ENCODE data around the gene C1QL4. TPM values are rescaled to one million over a fixed set of nuclear protein-coding genes. Genes with fewer than 3 reads are reported as not detected.
"Not testable (repeated sequence)": the region's sequence is repeated elsewhere in the genome, so short reads cannot be mapped to it uniquely, and the experiment has no call there.

The C1QL4 gene
- total and polyA plus RNA-seq, 5 donors from 2014 or later: not detected

DNA sequence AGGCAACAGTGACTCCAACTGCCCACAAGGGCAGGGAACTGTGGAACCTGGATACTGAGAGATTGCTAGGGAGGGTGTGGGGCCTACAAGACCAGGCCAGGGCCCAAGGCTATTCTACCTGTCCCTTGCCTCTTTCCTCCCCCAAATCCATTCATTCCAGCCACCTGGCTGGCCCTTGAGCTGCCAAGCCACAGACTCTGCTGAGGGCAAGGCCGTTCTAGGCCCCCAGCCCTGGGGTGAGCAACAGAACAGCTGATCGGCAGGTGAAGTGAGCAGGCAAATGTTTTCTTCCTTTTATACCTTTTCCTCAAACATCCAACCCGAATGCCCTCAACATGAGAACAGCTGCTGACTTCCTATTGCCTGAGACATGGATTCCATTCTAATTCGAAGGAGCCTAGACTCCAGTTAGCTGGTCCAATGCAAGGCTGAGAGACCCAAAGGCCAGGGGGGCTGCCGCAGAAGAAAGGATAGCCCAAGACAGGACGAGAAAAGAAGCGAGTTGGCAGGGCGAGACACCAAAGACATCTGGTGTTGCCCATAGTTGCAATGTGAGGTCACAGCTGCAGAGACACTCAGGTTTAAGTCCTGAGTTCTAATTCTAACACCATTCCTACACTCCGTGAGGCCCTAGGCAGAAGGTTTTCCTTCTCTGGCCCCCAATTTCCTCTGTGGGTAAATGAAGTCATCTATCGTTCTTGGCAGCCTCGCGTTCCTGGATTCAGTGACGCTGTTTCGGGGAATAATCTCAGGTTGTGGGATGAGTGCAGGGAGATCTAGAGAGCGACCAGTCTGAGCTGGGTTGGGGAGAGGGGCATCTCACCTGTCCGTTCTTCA lies 1.7 kb downstream of the C1QL4 start:
- H3K36me3 ChIP-seq (ENCODE audit: control insufficient read depth, insufficient read depth, low read length): no peaks in the 10 kb centered on the region
- peaks cover 22% of the 10 kb centered on the region for H3K27me3 ChIP-seq (ENCODE audit: control insufficient read depth, insufficient read depth, low read length)
- DNase-seq: no peak
- H3K4me3 Mint-ChIP-seq: peak overlapping the region in 3 of 4 donors; percentile 15 to 78 (median 42)
- peak overlapping the region in 1 of 3 donors; percentile 12 for H3K27ac Mint-ChIP-seq
- H3K4me1 ChIP-seq (ENCODE audit: control insufficient read depth, insufficient read depth, low read length, poor library complexity, severe bottlenecking): peaks cover 23% of the 10 kb centered on the region
- no peak overlapping the region for H3K27ac ChIP-seq (ENCODE audit: insufficient read depth, low read length, poor library complexity, severe bottlenecking)
- no peak overlapping the region for H3K4me3 ChIP-seq (ENCODE audit: low read depth, low read length)
- peaks cover 0 to 3% (median 0%) of the 10 kb centered on the region in 7 donors for H3K9me3 Mint-ChIP-seq
- H3K27me3 Mint-ChIP-seq: peaks cover 75% of the 10 kb centered on the region
- ATAC-seq (ENCODE audit: low read depth in 2 of 2): no peak
- no peaks in the 10 kb centered on the region for H3K9me3 ChIP-seq (ENCODE audit: control insufficient read depth in 2 of 2, low read length in 2 of 2)
- peaks cover 5 to 39% (median 14%) of the 10 kb centered on the region in 4 donors for H3K4me1 Mint-ChIP-seq
- H3K36me3 Mint-ChIP-seq: peaks cover 5% of the 10 kb centered on the region

DNA sequence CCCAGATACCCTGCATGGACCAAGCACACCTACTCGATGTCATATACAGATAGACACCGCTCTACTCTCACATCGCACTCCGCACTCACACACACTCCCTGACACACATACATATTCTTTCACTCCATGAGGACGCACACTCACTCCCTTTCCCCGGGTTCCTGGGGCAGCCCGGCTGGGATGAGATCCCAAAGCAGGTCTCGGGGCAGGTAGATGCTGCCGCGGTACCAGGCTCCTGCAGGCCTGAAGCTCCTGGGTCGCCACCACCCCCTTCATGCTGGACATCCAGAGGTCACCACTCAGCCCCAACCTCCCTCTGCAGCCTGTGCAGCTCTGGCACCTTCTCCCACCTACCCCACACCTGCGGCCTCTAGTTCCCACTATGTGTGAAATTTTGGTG lies 2.3 kb downstream of the C1QL4 start:
- H3K36me3 Mint-ChIP-seq: peaks cover 5% of the 10 kb centered on the region
- H3K27me3 Mint-ChIP-seq: peaks cover 70% of the 10 kb centered on the region
- no peak overlapping the region for H3K4me3 ChIP-seq (ENCODE audit: low read depth, low read length)
- H3K9me3 ChIP-seq (ENCODE audit: control insufficient read depth in 2 of 2, low read length in 2 of 2): no peaks in the 10 kb centered on the region
- H3K4me1 ChIP-seq (ENCODE audit: control insufficient read depth, insufficient read depth, low read length, poor library complexity, severe bottlenecking): peaks cover 23% of the 10 kb centered on the region
- H3K4me3 Mint-ChIP-seq: peak overlapping the region in 2 of 4 donors; percentile 77 to 78
- H3K27me3 ChIP-seq (ENCODE audit: control insufficient read depth, insufficient read depth, low read length): peaks cover 17% of the 10 kb centered on the region
- no peak overlapping the region for H3K27ac ChIP-seq (ENCODE audit: insufficient read depth, low read length, poor library complexity, severe bottlenecking)
- H3K4me1 Mint-ChIP-seq: peaks cover 5 to 39% (median 14%) of the 10 kb centered on the region in 4 donors
- ATAC-seq (ENCODE audit: low read depth in 2 of 2): no peak
- peak overlapping the region in 1 of 3 donors; percentile 12 for H3K27ac Mint-ChIP-seq
- no peak for DNase-seq
- H3K36me3 ChIP-seq (ENCODE audit: control insufficient read depth, insufficient read depth, low read length): no peaks in the 10 kb centered on the region
- H3K9me3 Mint-ChIP-seq: peaks cover 0 to 3% (median 0%) of the 10 kb centered on the region in 7 donors

- peaks cover 23% of the 10 kb centered on the region for H3K4me1 ChIP-seq (ENCODE audit: control insufficient read depth, insufficient read depth, low read length, poor library complexity, severe bottlenecking)
- H3K36me3 Mint-ChIP-seq: peaks cover 5% of the 10 kb centered on the region
- peaks cover 67% of the 10 kb centered on the region for H3K27me3 Mint-ChIP-seq
- DNase-seq (no peak), ATAC-seq (ENCODE audit: low read depth in 2 of 2) (no peak)
- H3K27ac ChIP-seq (ENCODE audit: insufficient read depth, low read length, poor library complexity, severe bottlenecking): no peak overlapping the region
- H3K9me3 Mint-ChIP-seq: peaks cover 0 to 3% (median 0%) of the 10 kb centered on the region in 7 donors
- no peak overlapping the region for H3K27ac Mint-ChIP-seq
- H3K36me3 ChIP-seq (ENCODE audit: control insufficient read depth, insufficient read depth, low read length): no peaks in the 10 kb centered on the region
- H3K4me3 ChIP-seq (ENCODE audit: low read depth, low read length): no peak overlapping the region
- peaks cover 5 to 39% (median 14%) of the 10 kb centered on the region in 4 donors for H3K4me1 Mint-ChIP-seq
- H3K9me3 ChIP-seq (ENCODE audit: control insufficient read depth in 2 of 2, low read length in 2 of 2): no peaks in the 10 kb centered on the region
- H3K27me3 ChIP-seq (ENCODE audit: control insufficient read depth, insufficient read depth, low read length): peaks cover 17% of the 10 kb centered on the region
- peak overlapping the region in 2 of 4 donors; percentile 77 to 78 for H3K4me3 Mint-ChIP-seq
Observed at GRCh38 chr12:49334226-49334625, 2.8 kb downstream of the C1QL4 start.

DNA sequence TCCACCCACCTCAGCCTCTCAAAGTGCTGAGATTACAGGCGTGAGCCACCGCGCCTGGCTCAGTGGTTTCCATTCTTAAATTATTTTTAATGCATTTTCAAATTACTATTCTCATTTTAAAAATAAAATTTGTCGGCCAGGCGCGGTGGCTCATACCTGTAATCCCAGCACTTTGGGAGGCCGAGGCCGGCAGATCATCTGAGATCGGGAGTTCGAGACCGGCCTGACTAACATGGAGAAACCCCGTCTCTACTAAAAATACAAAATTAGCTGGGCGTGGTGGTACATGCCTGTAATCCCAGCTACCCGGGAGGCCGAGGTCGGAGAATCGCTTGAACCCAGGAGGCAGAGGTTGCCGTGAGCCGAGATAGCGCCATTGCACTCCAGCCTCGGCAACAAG lies 3.2 kb downstream of the C1QL4 start:
- Mint-ChIP-seq H3K27me3 (peaks cover 62% of the 10 kb centered on the region), H3K4me1 (peaks cover 5 to 39% (median 14%) of the 10 kb centered on the region in 4 donors)
- H3K27ac ChIP-seq (ENCODE audit: insufficient read depth, low read length, poor library complexity, severe bottlenecking); H3K36me3 Mint-ChIP-seq; H3K4me3 Mint-ChIP-seq; H3K9me3 ChIP-seq (ENCODE audit: control insufficient read depth in 2 of 2, low read length in 2 of 2); H3K36me3 ChIP-seq (ENCODE audit: control insufficient read depth, insufficient read depth, low read length); DNase-seq; H3K9me3 Mint-ChIP-seq; ATAC-seq (ENCODE audit: low read depth in 2 of 2); H3K4me3 ChIP-seq (ENCODE audit: low read depth, low read length); H3K27ac Mint-ChIP-seq: not testable (repeated sequence)
- Histone ChIP-seq H3K27me3 (ENCODE audit: control insufficient read depth, insufficient read depth, low read length) (peaks cover 17% of the 10 kb centered on the region), H3K4me1 (ENCODE audit: control insufficient read depth, insufficient read depth, low read length, poor library complexity, severe bottlenecking) (peaks cover 23% of the 10 kb centered on the region)

DNA sequence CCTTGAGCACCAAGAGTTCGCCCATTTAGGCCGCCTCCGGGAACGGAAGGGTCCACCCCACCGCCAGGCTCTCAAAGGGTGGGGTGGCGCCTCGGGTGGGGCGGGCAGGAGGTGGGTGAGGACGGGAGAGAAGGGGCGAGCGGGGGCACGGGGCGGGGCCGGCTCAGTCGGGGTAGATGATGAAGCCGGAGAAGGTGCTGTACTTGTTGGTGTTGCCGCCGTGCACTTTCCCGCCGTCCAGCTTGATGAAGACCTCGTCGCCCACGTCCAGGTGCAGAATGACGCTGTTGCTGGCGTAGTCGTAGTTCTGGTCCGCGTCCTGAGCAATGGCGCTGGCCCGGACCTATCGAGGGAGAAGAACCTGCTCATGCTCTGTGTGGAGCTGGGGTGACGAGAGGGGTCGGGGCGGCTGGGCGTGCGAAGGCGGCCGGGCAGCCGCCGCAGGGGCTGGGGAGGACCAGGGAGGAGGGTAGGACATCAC lies 4.1 kb downstream of the C1QL4 start:
- peaks cover 0 to 3% (median 0%) of the 10 kb centered on the region in 7 donors for H3K9me3 Mint-ChIP-seq
- H3K27me3 Mint-ChIP-seq: peaks cover 56% of the 10 kb centered on the region
- H3K4me3 Mint-ChIP-seq: peak overlapping the region in 3 of 4 donors; percentile 19 to 80 (median 78)
- Histone ChIP-seq H3K4me1 (ENCODE audit: control insufficient read depth, insufficient read depth, low read length, poor library complexity, severe bottlenecking) (peaks cover 23% of the 10 kb centered on the region), H3K27me3 (ENCODE audit: control insufficient read depth, insufficient read depth, low read length) (peaks cover 14% of the 10 kb centered on the region), H3K9me3 (ENCODE audit: control insufficient read depth in 2 of 2, low read length in 2 of 2) (no peaks in the 10 kb centered on the region), H3K4me3 (ENCODE audit: low read depth, low read length) (no peak overlapping the region), H3K27ac (ENCODE audit: insufficient read depth, low read length, poor library complexity, severe bottlenecking) (no peak overlapping the region), H3K36me3 (ENCODE audit: control insufficient read depth, insufficient read depth, low read length) (no peaks in the 10 kb centered on the region)
- H3K36me3 Mint-ChIP-seq: peaks cover 5% of the 10 kb centered on the region
- DNase-seq: no peak
- no peak for ATAC-seq (ENCODE audit: low read depth in 2 of 2)
- H3K4me1 Mint-ChIP-seq: peaks cover 5 to 36% (median 13%) of the 10 kb centered on the region in 4 donors
- no peak overlapping the region for H3K27ac Mint-ChIP-seq

- Histone ChIP-seq H3K4me1 (ENCODE audit: control insufficient read depth, insufficient read depth, low read length, poor library complexity, severe bottlenecking) (peaks cover 22% of the 10 kb centered on the region), H3K9me3 (ENCODE audit: control insufficient read depth in 2 of 2, low read length in 2 of 2) (no peaks in the 10 kb centered on the region), H3K4me3 (ENCODE audit: low read depth, low read length) (no peak overlapping the region), H3K27me3 (ENCODE audit: control insufficient read depth, insufficient read depth, low read length) (peaks cover 11% of the 10 kb centered on the region), H3K36me3 (ENCODE audit: control insufficient read depth, insufficient read depth, low read length) (no peaks in the 10 kb centered on the region), H3K27ac (ENCODE audit: insufficient read depth, low read length, poor library complexity, severe bottlenecking) (no peak overlapping the region)
- ATAC-seq (ENCODE audit: low read depth in 2 of 2) (no peak), DNase-seq (no peak)
- Mint-ChIP-seq H3K4me1 (peaks cover 0 to 32% (median 11%) of the 10 kb centered on the region in 4 donors), H3K27me3 (peaks cover 51% of the 10 kb centered on the region), H3K36me3 (peaks cover 5% of the 10 kb centered on the region), H3K4me3 (peak overlapping the region in 1 of 4 donors; percentile 38), H3K9me3 (peaks cover 0 to 3% (median 0%) of the 10 kb centered on the region in 7 donors), H3K27ac (no peak overlapping the region)
Observed at GRCh38 chr12:49332441-49332861, 4.5 kb downstream of the C1QL4 start.

GRCh38 chr12:49331380-49332222 lies 5.4 kb downstream of the C1QL4 start:
- H3K27me3 Mint-ChIP-seq: peaks cover 43% of the 10 kb centered on the region
- Histone ChIP-seq H3K27me3 (ENCODE audit: control insufficient read depth, insufficient read depth, low read length) (peaks cover 10% of the 10 kb centered on the region), H3K4me1 (ENCODE audit: control insufficient read depth, insufficient read depth, low read length, poor library complexity, severe bottlenecking) (peaks cover 14% of the 10 kb centered on the region), H3K9me3 (ENCODE audit: control insufficient read depth in 2 of 2, low read length in 2 of 2) (no peaks in the 10 kb centered on the region), H3K36me3 (ENCODE audit: control insufficient read depth, insufficient read depth, low read length) (no peaks in the 10 kb centered on the region), H3K27ac (ENCODE audit: insufficient read depth, low read length, poor library complexity, severe bottlenecking) (no peak overlapping the region), H3K4me3 (ENCODE audit: low read depth, low read length) (no peak overlapping the region)
- H3K27ac Mint-ChIP-seq: no peak overlapping the region
- H3K4me1 Mint-ChIP-seq: peaks cover 0 to 24% (median 7%) of the 10 kb centered on the region in 4 donors
- H3K4me3 Mint-ChIP-seq: no peak overlapping the region
- H3K36me3 Mint-ChIP-seq: peaks cover 5% of the 10 kb centered on the region
- ATAC-seq (ENCODE audit: low read depth in 2 of 2) (peak in 1 of 2 donors; percentile 37), DNase-seq (no peak)
- H3K9me3 Mint-ChIP-seq: peaks cover 0 to 2% (median 0%) of the 10 kb centered on the region in 7 donors
